ENCODE measurements around the gene PTCH2.
"Not testable (repeated sequence)": the region's sequence is repeated elsewhere in the genome, so short reads cannot be mapped to it uniquely, and the experiment has no call there.

The PTCH2 gene

GRCh38 chr1:44819196-44819607 is 23.9 kb downstream of the PTCH2 start:
- no peak for DNase-seq (ENCODE audit: low spot score)

DNA sequence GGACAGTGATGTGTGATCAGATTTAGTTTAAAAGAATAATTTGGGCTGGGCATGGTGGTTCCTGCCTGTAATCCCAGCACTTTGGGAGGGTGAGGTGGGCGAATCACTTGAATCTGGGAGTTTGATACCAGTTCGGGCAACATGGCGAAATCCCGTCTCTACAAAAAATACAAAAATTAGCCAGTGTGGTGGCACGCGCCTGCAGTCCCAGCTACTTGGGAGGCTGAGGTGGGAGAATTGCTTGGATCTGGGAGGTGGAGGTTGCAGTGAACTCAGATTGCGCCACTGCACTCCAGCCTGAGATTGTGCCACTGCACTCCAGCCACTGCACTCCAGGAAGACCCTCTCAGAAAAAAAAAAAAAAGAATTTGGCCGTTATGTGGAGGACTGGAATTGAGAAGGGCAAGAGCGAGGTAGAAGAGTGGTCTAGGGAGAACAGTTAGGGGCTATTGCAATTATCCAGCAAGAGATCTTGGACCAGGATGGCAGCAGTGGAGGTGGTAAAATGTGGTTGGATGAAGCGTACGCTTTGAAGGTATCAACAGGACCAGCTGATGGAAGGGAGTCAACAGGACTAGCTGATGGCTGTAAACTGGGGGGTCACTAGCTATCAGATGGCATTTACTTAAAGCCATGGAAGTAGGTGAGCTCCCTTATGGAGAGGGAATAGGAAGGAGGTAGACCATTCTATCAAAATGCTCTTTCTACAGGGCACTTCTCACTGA is 25.1 kb downstream of the PTCH2 start:
- no peak for DNase-seq (ENCODE audit: low spot score)

GRCh38 chr1:44817307-44817706 is 25.7 kb downstream of the PTCH2 start:
- no peak for DNase-seq (ENCODE audit: low spot score)

DNA sequence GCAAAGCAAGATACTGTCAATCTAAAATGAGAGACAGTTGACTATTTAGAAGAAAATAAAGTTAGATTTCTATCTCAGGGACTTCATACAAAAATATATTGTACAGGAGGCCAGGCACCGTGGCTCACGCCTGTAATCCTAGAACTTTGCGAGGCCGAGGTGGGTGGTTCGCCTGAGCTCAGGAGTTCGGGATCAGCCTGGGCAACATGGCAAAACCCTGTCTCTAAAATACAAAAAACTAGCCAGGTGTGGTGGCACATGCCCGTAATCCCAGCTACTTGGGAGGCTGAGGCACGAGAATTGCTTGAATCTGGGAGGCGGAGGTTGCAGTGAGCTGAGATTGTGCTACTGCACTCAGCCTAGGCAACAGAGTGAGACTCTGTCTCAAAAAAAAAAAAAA is 27.1 kb downstream of the PTCH2 start:
- not testable (repeated sequence) for DNase-seq (ENCODE audit: low spot score)

GRCh38 chr1:44812822-44813543 is 30.1 kb downstream of the PTCH2 start:
- peak; percentile 37 for DNase-seq (ENCODE audit: low spot score)

GRCh38 chr1:44811234-44811633 is 31.8 kb downstream of the PTCH2 start:
- no peak for DNase-seq (ENCODE audit: low spot score)

- DNase-seq (ENCODE audit: low spot score): not testable (repeated sequence)
These were observed 32.3 kb downstream of the PTCH2 start for GRCh38 chr1:44810762-44811105.

GRCh38 chr1:44810101-44810761 is 32.8 kb downstream of the PTCH2 start:
- peak; percentile 83 for DNase-seq (ENCODE audit: low spot score)

GRCh38 chr1:44808938-44809917 is 33.8 kb downstream of the PTCH2 start:
- peak; percentile 59 for DNase-seq (ENCODE audit: low spot score)

- DNase-seq (ENCODE audit: low spot score): peak; percentile 78
These were observed 34.8 kb downstream of the PTCH2 start, which contains the start of gene BTBD19 for GRCh38 chr1:44808063-44808937. BTBD19 (plus strand) TSS chr1:44808523; CDS start chr1:44808821, 298 bp downstream.

GRCh38 chr1:44807364-44808062 is 35.5 kb downstream of the PTCH2 start:
- peak; percentile 100 for DNase-seq (ENCODE audit: low spot score)

DNA sequence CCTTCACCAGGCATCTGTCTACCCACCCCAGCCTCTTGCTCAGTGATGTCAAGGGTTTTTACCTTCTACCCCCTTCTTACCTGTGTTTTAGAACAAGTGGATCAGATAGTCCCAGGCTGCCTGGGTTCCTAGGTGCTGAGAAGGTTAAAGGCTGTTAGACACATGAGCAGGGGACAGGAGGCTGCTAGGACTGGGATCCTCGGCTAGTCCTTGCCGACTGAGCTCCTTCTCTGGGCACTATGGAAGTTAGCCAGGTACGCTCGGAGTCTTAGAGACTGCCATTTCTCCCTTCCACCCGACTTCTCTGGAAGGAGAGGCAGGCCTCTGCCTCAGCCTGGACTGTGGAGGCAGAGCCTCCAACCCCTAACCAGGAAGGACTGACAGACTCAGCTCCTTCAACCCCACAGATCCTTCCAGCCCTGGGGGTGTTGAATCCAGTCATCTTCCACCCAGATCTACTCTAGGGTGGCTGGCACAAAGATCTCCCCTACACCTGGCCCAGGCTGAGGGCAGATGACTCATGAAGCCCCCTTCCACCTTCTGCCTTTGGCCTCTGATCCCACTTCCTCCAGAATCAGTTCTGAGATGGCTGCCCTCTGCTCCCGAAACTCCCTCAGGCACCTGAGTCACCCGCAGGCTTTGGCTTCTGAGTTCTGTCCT is 36.2 kb downstream of the PTCH2 start, which contains the start of gene DYNLT4:
Gene DYNLT4, minus strand, starts transcription at position 648 of the 660 bp plus-strand sequence. CDS start 683 bp downstream, outside the sequence.
- DNase-seq (ENCODE audit: low spot score): no peak

DNA sequence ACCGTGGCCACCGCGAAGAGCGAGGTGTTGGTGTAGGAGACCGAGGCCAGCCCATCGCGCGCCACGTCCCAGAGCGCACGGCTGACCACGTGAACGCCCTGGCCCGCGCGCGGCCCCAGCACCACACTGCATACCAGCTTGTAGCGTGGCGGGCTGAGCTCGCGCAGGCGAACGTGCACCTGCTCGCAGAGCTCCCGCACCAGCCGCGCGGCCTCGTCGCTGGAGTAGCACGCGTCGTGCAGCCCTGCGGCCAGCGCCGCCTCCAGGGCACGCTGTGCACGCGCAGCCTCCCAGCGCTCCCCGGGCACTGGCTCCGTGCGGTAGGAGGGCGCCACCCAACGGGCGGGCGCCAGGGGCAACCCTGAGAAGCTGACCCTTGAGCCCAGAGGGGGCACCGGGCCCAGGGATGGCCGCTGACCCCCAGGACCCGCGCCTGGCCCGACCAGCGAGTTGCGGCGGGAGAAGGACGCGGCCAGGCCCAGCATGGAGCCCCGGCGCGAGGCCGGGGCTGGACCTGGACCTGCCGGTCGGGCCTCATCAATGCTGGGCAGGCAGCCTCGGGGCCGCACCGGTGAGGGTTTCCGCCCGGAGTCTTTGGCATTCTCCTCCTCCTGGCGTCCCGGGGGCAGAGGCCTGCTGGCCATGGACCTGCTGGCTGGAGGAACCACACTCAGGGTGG is 36.9 kb downstream of the PTCH2 start:
- DNase-seq (ENCODE audit: low spot score): no peak

GRCh38 chr1:44805311-44806024 is 37.6 kb downstream of the PTCH2 start:
- DNase-seq (ENCODE audit: low spot score): no peak

- peak; percentile 87 for DNase-seq (ENCODE audit: low spot score)
These were observed 39.5 kb downstream of the PTCH2 start for GRCh38 chr1:44803312-44804095.

DNA sequence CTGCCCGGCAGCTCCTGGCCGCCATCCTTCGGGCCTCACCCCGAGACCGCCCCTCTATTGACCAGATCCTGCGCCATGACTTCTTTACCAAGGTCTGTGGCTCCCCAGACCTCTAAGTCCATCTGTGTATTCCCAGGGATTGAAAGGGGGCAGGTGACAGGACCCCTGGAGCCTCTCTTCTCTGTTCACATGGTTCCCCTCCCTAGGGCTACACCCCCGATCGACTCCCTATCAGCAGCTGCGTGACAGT is 40.1 kb downstream of the PTCH2 start:
- DNase-seq (ENCODE audit: low spot score): no peak

GRCh38 chr1:44802306-44803061 is 40.6 kb downstream of the PTCH2 start:
- no peak for DNase-seq (ENCODE audit: low spot score)
